Uterus (tissue), 2 donors: ENCODE results near the gene SRPK2.

Experiments used
- POLR2A ChIP-seq, 2 donors: fragments of 450-650 bp; IDR thresholded peaks; one replicate each; pipeline ENCODE4 v1.6.1; 2016; ENCODE audit warnings: antibody characterized with exemption in 2 of 2, mild to moderate bottlenecking in 1 of 2, moderate library complexity in 1 of 2
- TF ChIP-seq, protein P1 (sequence below), 4 experiments: fragments of 200-600 bp in 2 of 4; fragments of 450-650 bp in 2 of 4; sonication (generic) in 2 of 4; IDR thresholded peaks; one replicate each; pipeline ENCODE4 v1.5.1; 2016 to 2019; ENCODE audit warnings: antibody characterized with exemption in 4 of 4, mild to moderate bottlenecking in 2 of 4, moderate library complexity in 1 of 4

DNA sequence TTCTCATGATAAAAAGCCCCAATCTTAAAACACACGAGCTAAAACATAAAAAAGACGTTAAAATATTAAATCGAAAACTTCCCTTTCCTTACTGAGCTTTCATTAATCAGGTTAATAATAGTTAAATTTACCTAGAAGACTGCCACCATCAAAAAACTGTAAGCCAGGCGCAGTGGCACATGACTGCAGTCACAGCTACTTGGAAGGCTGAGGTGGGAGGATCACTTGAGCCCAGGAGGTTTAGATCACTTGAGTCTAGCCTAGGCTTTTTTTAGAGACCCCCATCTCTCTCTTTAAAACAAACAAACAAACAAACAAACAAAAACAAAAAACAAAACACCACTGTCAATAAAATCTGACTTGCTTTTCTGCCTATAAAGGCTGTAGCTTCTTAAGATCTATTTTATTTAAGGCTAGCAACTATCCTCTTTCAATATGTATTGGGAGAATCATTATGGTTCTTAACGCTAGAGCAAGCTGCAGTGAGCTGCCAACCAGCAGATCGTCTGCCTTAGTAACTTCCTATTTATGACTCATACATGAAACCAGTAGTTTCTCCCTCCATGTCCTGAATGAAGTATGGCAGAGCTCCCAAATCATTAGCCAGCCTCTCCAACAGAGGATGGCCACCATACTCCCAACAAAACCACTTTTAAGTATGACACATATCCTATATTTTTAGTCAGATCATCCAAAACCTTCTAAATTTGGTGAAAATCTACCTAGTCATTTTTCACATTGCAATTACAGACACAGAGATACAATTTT, 163.7 kb downstream of the SRPK2 start:
- TF ChIP-seq POLR2A (IDR thresholded peaks at IDR 0.05), result no peak
- TF ChIP-seq, protein P1, sequence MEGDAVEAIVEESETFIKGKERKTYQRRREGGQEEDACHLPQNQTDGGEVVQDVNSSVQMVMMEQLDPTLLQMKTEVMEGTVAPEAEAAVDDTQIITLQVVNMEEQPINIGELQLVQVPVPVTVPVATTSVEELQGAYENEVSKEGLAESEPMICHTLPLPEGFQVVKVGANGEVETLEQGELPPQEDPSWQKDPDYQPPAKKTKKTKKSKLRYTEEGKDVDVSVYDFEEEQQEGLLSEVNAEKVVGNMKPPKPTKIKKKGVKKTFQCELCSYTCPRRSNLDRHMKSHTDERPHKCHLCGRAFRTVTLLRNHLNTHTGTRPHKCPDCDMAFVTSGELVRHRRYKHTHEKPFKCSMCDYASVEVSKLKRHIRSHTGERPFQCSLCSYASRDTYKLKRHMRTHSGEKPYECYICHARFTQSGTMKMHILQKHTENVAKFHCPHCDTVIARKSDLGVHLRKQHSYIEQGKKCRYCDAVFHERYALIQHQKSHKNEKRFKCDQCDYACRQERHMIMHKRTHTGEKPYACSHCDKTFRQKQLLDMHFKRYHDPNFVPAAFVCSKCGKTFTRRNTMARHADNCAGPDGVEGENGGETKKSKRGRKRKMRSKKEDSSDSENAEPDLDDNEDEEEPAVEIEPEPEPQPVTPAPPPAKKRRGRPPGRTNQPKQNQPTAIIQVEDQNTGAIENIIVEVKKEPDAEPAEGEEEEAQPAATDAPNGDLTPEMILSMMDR (IDR thresholded peaks at IDR 0.05), result no peak
